GM12878 (cell line): ENCODE data around the gene YY2. TPM values are rescaled to one million over a fixed set of nuclear protein-coding genes. Genes with fewer than 3 reads are reported as not detected.

Source experiments
- ATAC-seq: fragments of 200-7000 bp; cut with Tn5 transposase; 3 replicates; pipeline ENCODE4 v1.9.1; 2020; ENCODE audit warnings: mild to moderate bottlenecking, moderate library complexity
- BruUV-seq: library from RNA; stranded (reverse); fragments of 400-500 nt; replicated peaks from 2 replicates; lab custom pipeline; 2021; lab: Mats Ljungman, UMichigan
- CTCF ChIA-PET: fragments of 300-600 bp; sonication (Branson Sonifier 250); formaldehyde crosslinking; extraction: SDS; loops from one replicate; lab custom pipeline; 2021; ENCODE audit warnings: inconsistent platforms; lab: Yijun Ruan, JAX
- POLR2A ChIA-PET: fragments of 350-600 bp; formaldehyde crosslinking; extraction: SDS; loops from one replicate; lab custom pipeline; 2021; ENCODE audit warnings: inconsistent platforms; lab: Charles Lee
- RAD21 ChIA-PET: fragments of 300-600 bp; sonication (Branson Sonifier 250); formaldehyde crosslinking; loops from one replicate; lab custom pipeline; 2023; ENCODE audit warnings: antibody characterized with exemption; ENCODE audit not compliant: unreplicated experiment; lab: Charles Lee
- SMC1A ChIA-PET: fragments of 300-600 bp; sonication (Branson Sonifier 250); formaldehyde crosslinking; loops from one replicate; lab custom pipeline; 2023; ENCODE audit not compliant: unreplicated experiment, uncharacterized antibody; lab: Charles Lee
- DNase-seq: peaks from one replicate; pipeline ENCODE4 v3.0.0-alpha.2; 2011; ENCODE audit warnings: low read depth, low spot score
- FAIRE-seq: peaks from 3 replicates; lab custom pipeline; 2011; peaks lifted over from hg19 to GRCh38; lab: Jason Lieb, UNC
- H2AFZ ChIP-seq: 2 replicates; pipeline ENCODE4 v1.6.0; 2011; ENCODE audit warnings: low read depth, low read length, control low read depth; ENCODE audit not compliant: control insufficient read depth
- H3K27ac ChIP-seq: 2 replicates; pipeline ENCODE4 v1.5.1; 2011; ENCODE audit warnings: control low read depth; ENCODE audit not compliant: control insufficient read depth, insufficient read depth
- H3K27me3 ChIP-seq, 2 experiments: replicated peaks in 1 of 2; 2 replicates each; pipeline versions ENCODE4 v1.6.0 to v1.6.1; 2011; ENCODE audit warnings: low read length in 1 of 2; ENCODE audit not compliant: control insufficient read depth in 2 of 2, insufficient read depth in 2 of 2
- H3K36me3 ChIP-seq, 2 experiments: 2 replicates each; pipeline ENCODE4 v1.5.1; 2011; ENCODE audit warnings: low read length in 1 of 2; ENCODE audit not compliant: control insufficient read depth in 2 of 2, insufficient read depth in 2 of 2
- H3K4me1 ChIP-seq: 2 replicates; pipeline ENCODE4 v1.6.1; 2011; ENCODE audit warnings: mild to moderate bottlenecking, low read length, moderate library complexity, mixed read lengths; ENCODE audit not compliant: control insufficient read depth, insufficient read depth
- H3K4me2 ChIP-seq: 2 replicates; pipeline ENCODE4 v1.6.0; 2011; ENCODE audit warnings: control low read depth; ENCODE audit not compliant: control insufficient read depth, insufficient read depth
- H3K4me3 ChIP-seq: fragments of 200-600 bp; sonication (generic); 2 replicates; pipeline ENCODE4 v1.5.1; 2016
- H3K79me2 ChIP-seq: 2 replicates; pipeline ENCODE4 v1.6.0; 2011; ENCODE audit warnings: low read length; ENCODE audit not compliant: control insufficient read depth, insufficient read depth
- H3K9ac ChIP-seq: 2 replicates; pipeline ENCODE4 v1.8.0; 2011; ENCODE audit warnings: low read length, control low read depth, mixed read lengths; ENCODE audit not compliant: control insufficient read depth, insufficient read depth
- H3K9me3 ChIP-seq: replicated peaks from 3 replicates; pipeline ENCODE4 v1.5.1; 2011; ENCODE audit warnings: mild to moderate bottlenecking, low read length; ENCODE audit not compliant: control insufficient read depth, insufficient read depth
- H4K20me1 ChIP-seq: 2 replicates; pipeline ENCODE4 v1.6.0; 2011; ENCODE audit not compliant: control insufficient read depth, insufficient read depth
- ATF7 ChIP-seq: fragments of 450-650 bp; IDR thresholded peaks from 2 replicates; pipeline ENCODE4 v1.6.1; 2016; ENCODE audit warnings: low read depth, mild to moderate bottlenecking
- CBFB ChIP-seq: IDR thresholded peaks from 2 replicates; pipeline ENCODE4 v1.6.1; 2016; ENCODE audit warnings: antibody characterized with exemption, low read depth
- ESRRA ChIP-seq: IDR thresholded peaks from 2 replicates; pipeline ENCODE4 v1.6.1; 2012; ENCODE audit warnings: mild to moderate bottlenecking, low read length, improper control_type of control experiment
- IRF4 ChIP-seq: IDR thresholded peaks from 2 replicates; pipeline ENCODE4 v1.6.1; 2011; ENCODE audit warnings: low read depth, low read length
- LARP7 ChIP-seq: fragments of 450-650 bp; IDR thresholded peaks from 2 replicates; pipeline ENCODE4 v1.6.1; 2017; ENCODE audit warnings: mild to moderate bottlenecking
- NBN ChIP-seq: fragments of 450-650 bp; IDR thresholded peaks from 2 replicates; pipeline ENCODE4 v1.6.1; 2016
- RELA ChIP-seq: fragments of 450-650 bp; IDR thresholded peaks from 2 replicates; pipeline ENCODE4 v1.8.0; 2014; ENCODE audit warnings: borderline replicate concordance; ENCODE audit not compliant: partially characterized antibody
- STAT1 ChIP-seq: fragments of 450-650 bp; conservative IDR thresholded peaks from 2 replicates; pipeline ENCODE4 v1.6.1; 2014; ENCODE audit warnings: antibody characterized with exemption, mild to moderate bottlenecking
- ZNF24 ChIP-seq: fragments of 450-650 bp; IDR thresholded peaks from 2 replicates; pipeline ENCODE4 v1.6.1; 2017; ENCODE audit warnings: antibody characterized with exemption, mild to moderate bottlenecking
- ZZZ3 ChIP-seq: IDR thresholded peaks from 2 replicates; pipeline ENCODE4 v1.6.1; 2011; ENCODE audit warnings: low read depth; ENCODE audit not compliant: control insufficient read depth, insufficient read length
- WGBS: methylation state at CpG from one replicate; pipeline ENCODE4 v1.1.6; 2016; ENCODE audit warnings: low lambda C conversion rate; ENCODE audit not compliant: insufficient replicate concordance, insufficient coverage; ENCODE audit errors: missing lambda C conversion rate; 5-methylcytosine and 5-hydroxymethylcytosine counted together
- in situ Hi-C: fragments of 300-500 bp; cut with MboI; formaldehyde crosslinking; loops from 9 replicates; pipeline ENCODE4 v1.14.3; 2018; ENCODE audit warnings: mixed read lengths
- intact Hi-C: fragments of 100-400 bp; cut with micrococcal nuclease; formaldehyde crosslinking; loops from one replicate; pipeline ENCODE4 v1.14.2; 2022; ENCODE audit not compliant: unreplicated experiment
- polyA plus RNA-seq, 11 experiments: library from polyadenylated mRNA; depleted of rRNA in 4 of 11; unstranded in 6 of 11; stranded (reverse) in 5 of 11; fragments of >200 nt; fragmentation: Nextera tagmentation in 4 of 11; fragmentation: Illumina TruSeq in 1 of 11; extraction: Ambion mirVana in 4 of 11; extraction: Trizol in 1 of 11; gene quantifications; 1 replicate in 1 of 11; 2 replicates in 10 of 11; pipeline versions ENCODE4 v1.2.1 to v1.2.3, GENCODE V29; 2011 to 2016; ENCODE audit warnings: inconsistent platforms in 2 of 11, missing spikeins in 2 of 11, low read depth in 1 of 11
- total RNA-seq, 4 experiments: library from RNA; depleted of rRNA in 3 of 4; stranded (reverse); fragments of >200 nt in 3 of 4; fragmentation: Illumina TruSeq in 1 of 4; extraction: Trizol in 1 of 4; gene quantifications; 2 replicates each; pipeline versions ENCODE4 v1.2.1 to v1.2.3, GENCODE V29; 2013 to 2021
- TF ChIP-seq, protein P1 (sequence below): fragments of 450-650 bp; IDR thresholded peaks from 2 replicates; pipeline ENCODE4 v1.6.1; 2016; ENCODE audit warnings: mild to moderate bottlenecking

YY2 gene
- total and polyA plus RNA-seq, 10 of the 15 experiments (the other 5 are each of a cell fraction or from before 2014, with no cell fraction given), result 0.31 to 1.2 (median 0.74) TPM

DNA sequence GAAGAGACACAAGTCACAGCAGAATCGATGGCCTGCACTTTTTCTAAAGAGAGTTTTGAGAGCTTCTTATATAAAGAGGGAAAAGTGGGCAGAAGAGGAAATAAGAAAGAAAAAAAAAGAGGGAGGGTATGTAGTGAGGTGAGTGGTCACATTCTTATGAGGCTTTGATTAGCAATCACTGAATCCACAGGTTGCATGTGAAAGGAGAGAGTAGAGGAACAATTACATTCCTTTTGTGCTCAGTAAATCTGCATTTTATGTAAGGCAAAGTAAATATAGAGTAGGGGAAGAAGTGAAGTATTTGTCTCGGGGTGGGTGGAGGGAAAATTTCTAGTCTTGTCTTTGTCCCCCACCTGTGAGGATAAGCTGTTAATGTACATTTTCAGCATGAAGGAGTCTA lies 43.2 kb upstream of the YY2 start:
- ChIA-PET RAD21 (no interaction called here), CTCF (no interaction called here), SMC1A (interaction anchor here (0.6 to 1.0 kb wide), 4 partner anchors 13 to 173 kb away, joined by 3 read pairs; no protein-coding TSS in a partner anchor)
- Histone ChIP-seq H3K9ac (no peak overlapping the region), H2AFZ (no peak overlapping the region), H4K20me1 (no peaks in the 10 kb centered on the region), H3K9me3 (no peaks in the 10 kb centered on the region), H3K4me1 (no peaks in the 10 kb centered on the region), H3K4me2 (no peak overlapping the region), H3K79me2 (no peaks in the 10 kb centered on the region), H3K4me3 (no peak overlapping the region)
- in situ Hi-C loops (no loop called here), intact Hi-C loops (no loop called here)
- FAIRE-seq, result no peak
- no peak for DNase-seq
- 20% methylated on average over 2 of the region's 2 CpGs for WGBS
- TF ChIP-seq LARP7, result no peak
- TF ChIP-seq RELA, result no peak
- TF ChIP-seq ATF7, result no peak
- TF ChIP-seq IRF4, result no peak
- TF ChIP-seq ESRRA, result no peak
- TF ChIP-seq ZNF24, result no peak
- no peak for TF ChIP-seq NBN
- TF ChIP-seq, protein P1, sequence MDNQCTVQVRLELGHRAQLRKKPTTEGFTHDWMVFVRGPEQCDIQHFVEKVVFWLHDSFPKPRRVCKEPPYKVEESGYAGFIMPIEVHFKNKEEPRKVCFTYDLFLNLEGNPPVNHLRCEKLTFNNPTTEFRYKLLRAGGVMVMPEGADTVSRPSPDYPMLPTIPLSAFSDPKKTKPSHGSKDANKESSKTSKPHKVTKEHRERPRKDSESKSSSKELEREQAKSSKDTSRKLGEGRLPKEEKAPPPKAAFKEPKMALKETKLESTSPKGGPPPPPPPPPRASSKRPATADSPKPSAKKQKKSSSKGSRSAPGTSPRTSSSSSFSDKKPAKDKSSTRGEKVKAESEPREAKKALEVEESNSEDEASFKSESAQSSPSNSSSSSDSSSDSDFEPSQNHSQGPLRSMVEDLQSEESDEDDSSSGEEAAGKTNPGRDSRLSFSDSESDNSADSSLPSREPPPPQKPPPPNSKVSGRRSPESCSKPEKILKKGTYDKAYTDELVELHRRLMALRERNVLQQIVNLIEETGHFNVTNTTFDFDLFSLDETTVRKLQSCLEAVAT, result no peak
- no peak for TF ChIP-seq ZZZ3
- TF ChIP-seq STAT1, result no peak
- TF ChIP-seq CBFB, result no peak
- TF ChIP-seq, all 136 proteins: peak for 0
- H3K36me3 ChIP-seq, result no peaks in the 10 kb centered on the region
- no TSS peak for BruUV-seq
- H3K27ac ChIP-seq, result no peak overlapping the region
- POLR2A ChIA-PET, result interaction anchor here (0.6 kb wide), 1 partner anchor 26 kb away, joined by 3 read pairs; no protein-coding TSS in a partner anchor
- ATAC-seq, result no peak
- H3K27me3 ChIP-seq, result no peaks in the 10 kb centered on the region
